ENCODE measurements around the gene SNX1. TPM values are rescaled to one million over a fixed set of nuclear protein-coding genes. Genes with fewer than 3 reads are reported as not detected.

The SNX1 gene
- total RNA-seq, 1 donor from 2014 or later = 138 TPM

DNA sequence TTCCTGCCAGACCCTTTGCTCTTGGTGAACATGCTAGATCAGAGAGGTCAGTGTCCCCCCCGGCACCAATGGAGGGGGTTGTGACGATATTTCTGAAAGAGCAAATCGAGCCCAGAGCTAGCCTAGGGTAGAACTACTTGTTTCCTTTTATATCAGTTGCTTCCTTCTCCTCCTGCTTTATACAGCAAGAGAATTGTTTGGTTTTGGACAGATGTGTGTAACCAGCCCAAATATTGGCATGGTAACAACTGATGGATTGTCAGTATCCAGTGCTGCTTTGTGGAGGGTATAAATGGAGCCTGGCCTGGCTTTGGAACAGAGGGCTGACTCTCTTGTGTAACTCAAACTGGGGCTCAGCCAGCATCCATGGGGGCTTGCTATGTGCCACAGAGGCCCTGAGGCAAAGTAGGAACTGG lies 27.2 kb downstream of the SNX1 start:
- no peaks in the 10 kb centered on the region for H3K4me1 Mint-ChIP-seq
- ChIA-PET CTCF (interaction anchor here (2.0 kb wide), 1 partner anchor 31 kb away, joined by 7 read pairs; no protein-coding TSS in a partner anchor), POLR2A (interaction anchor here (2.7 kb wide), 1 partner anchor 11 kb away, joined by 7 read pairs; no protein-coding TSS in a partner anchor)
- ATAC-seq (ENCODE audit: low read depth) (no peak), DNase-seq (no peak)
- TF ChIP-seq CTCF (IDR thresholded peaks at IDR 0.05) = no peak
- H3K27me3 Mint-ChIP-seq = no peaks in the 10 kb centered on the region
- no peak overlapping the region for H3K4me3 Mint-ChIP-seq
- H3K36me3 Mint-ChIP-seq (ENCODE audit: low read depth) = peaks cover 87% of the 10 kb centered on the region
- H3K9me3 Mint-ChIP-seq = no peaks in the 10 kb centered on the region
- H3K27ac Mint-ChIP-seq = no peak overlapping the region
- intact Hi-C loops (cut with micrococcal nuclease) = no loop called here

DNA sequence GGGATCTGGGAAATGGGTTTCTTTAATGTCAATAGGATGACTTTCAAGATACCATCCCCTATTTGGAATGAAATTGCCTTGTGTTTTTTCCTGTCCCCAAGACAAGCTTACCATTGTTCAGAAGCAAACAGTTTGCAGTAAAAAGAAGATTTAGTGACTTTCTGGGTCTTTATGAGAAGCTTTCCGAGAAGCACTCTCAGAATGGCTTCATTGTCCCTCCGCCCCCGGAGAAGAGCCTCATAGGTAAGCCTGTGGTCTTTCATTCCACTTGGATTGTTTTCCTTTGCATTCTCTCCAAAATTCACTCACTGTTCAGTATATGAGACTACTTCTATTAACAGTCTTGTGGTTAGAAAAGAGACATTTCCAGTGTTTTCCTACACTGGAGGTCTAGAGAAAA lies 30.2 kb downstream of the SNX1 start:
- CTCF ChIA-PET = interaction anchor here (2.4 kb wide), 1 partner anchor 27 kb away, joined by 7 read pairs; no protein-coding TSS in a partner anchor
- Mint-ChIP-seq H3K27me3 (no peaks in the 10 kb centered on the region), H3K36me3 (ENCODE audit: low read depth) (peaks cover 87% of the 10 kb centered on the region), H3K9me3 (no peaks in the 10 kb centered on the region), H3K4me3 (no peak overlapping the region), H3K27ac (no peak overlapping the region), H3K4me1 (no peaks in the 10 kb centered on the region)
- intact Hi-C loops (cut with micrococcal nuclease) = no loop called here
- no peak for DNase-seq
- POLR2A ChIA-PET = interaction anchor here (0.7 to 0.9 kb wide), 2 partner anchors 30 to 33 kb away, joined by 3 to 6 read pairs; partner anchors contain the start of gene SNX1
- no peak for TF ChIP-seq CTCF (IDR thresholded peaks at IDR 0.05)
- ATAC-seq (ENCODE audit: low read depth) = no peak

DNA sequence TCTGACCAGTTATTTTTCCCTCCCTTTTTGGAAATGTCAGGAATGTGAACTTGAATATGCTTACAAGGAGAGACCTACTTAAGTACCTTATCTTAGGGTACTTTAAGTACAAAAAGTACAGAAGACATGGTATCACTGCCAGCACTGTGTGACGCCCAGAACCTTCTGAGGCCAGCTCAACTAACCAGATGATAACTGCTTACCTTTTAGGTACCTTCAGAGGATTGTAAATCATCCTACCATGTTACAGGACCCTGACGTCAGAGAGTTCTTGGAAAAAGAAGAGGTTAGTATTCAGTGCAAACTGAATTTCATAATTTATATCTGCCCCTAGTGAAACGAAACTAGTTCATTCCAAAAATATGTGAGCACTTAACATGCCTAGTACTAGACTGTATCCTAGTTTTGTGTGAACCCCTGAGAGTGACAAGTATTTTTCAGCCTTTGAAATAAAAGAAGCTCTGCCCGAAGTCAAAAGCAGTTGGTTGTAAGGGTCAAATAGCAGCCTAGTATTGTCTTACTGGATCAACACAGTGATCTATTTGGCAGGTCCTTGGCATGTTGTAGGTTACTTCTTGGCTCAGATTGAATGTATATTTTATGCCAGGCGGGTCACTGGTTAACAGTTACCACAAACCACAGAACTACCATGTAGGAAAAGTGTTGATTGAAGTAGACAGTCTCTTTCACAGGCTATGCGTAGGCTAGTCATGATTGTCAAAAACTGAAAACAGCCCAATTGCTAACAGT lies 31.9 kb downstream of the SNX1 start:
- no peak for TF ChIP-seq CTCF (IDR thresholded peaks at IDR 0.05)
- Mint-ChIP-seq H3K27me3 (no peaks in the 10 kb centered on the region), H3K4me3 (no peak overlapping the region), H3K27ac (no peak overlapping the region), H3K9me3 (no peaks in the 10 kb centered on the region), H3K36me3 (ENCODE audit: low read depth) (peaks cover 89% of the 10 kb centered on the region), H3K4me1 (no peaks in the 10 kb centered on the region)
- POLR2A ChIA-PET = no interaction called here
- DNase-seq (no peak), ATAC-seq (ENCODE audit: low read depth) (no peak)
- intact Hi-C loops (cut with micrococcal nuclease) = no loop called here
- CTCF ChIA-PET = interaction anchor here (0.6 kb wide), 1 partner anchor 1619 kb away, joined by 4 read pairs; no protein-coding TSS in a partner anchor

DNA sequence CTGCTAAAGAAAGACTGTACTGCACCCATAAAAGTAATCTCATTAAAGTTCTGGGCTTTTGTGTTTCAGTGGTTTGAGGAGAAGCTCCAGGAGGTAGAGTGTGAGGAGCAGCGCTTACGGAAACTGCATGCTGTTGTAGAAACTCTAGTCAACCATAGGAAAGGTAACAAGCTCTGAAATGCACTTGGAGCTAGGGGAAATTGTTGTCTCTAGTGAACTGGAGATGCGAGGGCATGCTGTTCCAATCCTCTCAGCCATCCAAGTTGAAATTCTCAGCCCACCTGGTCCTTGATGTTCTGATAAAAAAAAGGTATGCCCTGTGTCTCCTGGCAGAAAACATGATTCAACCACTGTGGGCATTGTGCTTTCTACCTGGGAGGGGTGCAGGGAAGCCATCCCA lies 34.4 kb downstream of the SNX1 start:
- ChIA-PET CTCF (no interaction called here), POLR2A (interaction anchor here (0.6 to 1.3 kb wide), 2 partner anchors 21 to 33 kb away, joined by 4 to 6 read pairs; partner anchors contain the start of gene SNX22)
- DNase-seq = no peak
- no peaks in the 10 kb centered on the region for H3K27me3 Mint-ChIP-seq
- no peaks in the 10 kb centered on the region for H3K4me1 Mint-ChIP-seq
- no peak overlapping the region for H3K4me3 Mint-ChIP-seq
- no peak overlapping the region for H3K27ac Mint-ChIP-seq
- H3K9me3 Mint-ChIP-seq = no peaks in the 10 kb centered on the region
- no peak for ATAC-seq (ENCODE audit: low read depth)
- intact Hi-C loops (cut with micrococcal nuclease) = no loop called here
- peaks cover 89% of the 10 kb centered on the region for H3K36me3 Mint-ChIP-seq (ENCODE audit: low read depth)
- TF ChIP-seq CTCF (IDR thresholded peaks at IDR 0.05) = no peak

DNA sequence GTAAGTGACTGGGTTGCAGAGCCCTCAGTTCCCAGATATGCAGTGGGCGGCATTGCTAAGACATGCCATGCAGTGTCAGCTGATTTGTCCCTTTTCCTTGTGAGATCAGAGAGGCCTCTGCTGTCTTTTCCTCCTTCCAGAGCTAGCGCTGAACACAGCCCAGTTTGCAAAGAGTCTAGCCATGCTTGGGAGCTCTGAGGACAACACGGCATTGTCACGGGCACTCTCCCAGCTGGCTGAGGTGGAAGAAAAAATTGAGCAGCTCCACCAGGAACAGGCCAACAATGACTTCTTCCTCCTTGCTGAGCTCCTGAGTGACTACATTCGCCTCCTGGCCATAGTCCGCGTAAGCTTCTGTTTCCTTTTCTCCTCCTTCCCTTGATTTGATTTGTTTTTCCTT lies 35.8 kb downstream of the SNX1 start:
- no peaks in the 10 kb centered on the region for H3K27me3 Mint-ChIP-seq
- peaks cover 91% of the 10 kb centered on the region for H3K36me3 Mint-ChIP-seq (ENCODE audit: low read depth)
- no peak for TF ChIP-seq CTCF (IDR thresholded peaks at IDR 0.05)
- no peaks in the 10 kb centered on the region for H3K9me3 Mint-ChIP-seq
- peaks cover 2% of the 10 kb centered on the region for H3K4me1 Mint-ChIP-seq
- ChIA-PET POLR2A (interaction anchor here (0.8 to 1.0 kb wide), 2 partner anchors 21 to 36 kb away, joined by 3 read pairs; partner anchors contain the start of gene SNX1), CTCF (interaction anchor here (1.3 kb wide), 1 partner anchor 22 kb away, joined by 4 read pairs; no protein-coding TSS in a partner anchor)
- intact Hi-C loops (cut with micrococcal nuclease) = no loop called here
- H3K27ac Mint-ChIP-seq = no peak overlapping the region
- no peak for DNase-seq
- ATAC-seq (ENCODE audit: low read depth) = no peak
- H3K4me3 Mint-ChIP-seq = no peak overlapping the region

Data from activated B cell treated with CpG ODN at 0.5 μM for 24 hours (primary cell).